K562 (cell line): Measurements from ENCODE around the gene THADA. TPM values are rescaled to one million over a fixed set of nuclear protein-coding genes. Genes with fewer than 3 reads are reported as not detected.
A peak's percentile ranks its signal among the peaks of the same experiment; 100 is the strongest.

Source experiments
- ATAC-seq: fragments of 200-7000 bp; cut with Tn5 transposase; 3 replicates; pipeline ENCODE4 v1.9.1; 2020; ENCODE audit warnings: moderate library complexity
- BruUV-seq: library from RNA; stranded (reverse); fragments of 400-500 nt; replicated peaks from 2 replicates; lab custom pipeline; 2021; lab: Mats Ljungman, UMichigan
- CTCF ChIA-PET: fragments of 300-600 bp; formaldehyde crosslinking; extraction: SDS; loops from one replicate; lab custom pipeline; 2021; ENCODE audit warnings: low intra/inter-chr PET ratio; lab: Yijun Ruan, JAX
- POLR2A ChIA-PET: fragments of 300-600, 350-650 bp; sonication (Branson Sonifier 250); formaldehyde crosslinking; extraction: SDS; loops from one replicate; lab custom pipeline; 2021; ENCODE audit warnings: antibody characterized with exemption, inconsistent platforms; lab: Yijun Ruan, JAX
- DNase-seq, 4 experiments: peaks; one replicate each; pipeline versions ENCODE4 v3.0.0 to v3.0.0-alpha.2; 2011 to 2018; ENCODE audit warnings: low spot score in 3 of 4, mixed read lengths in 3 of 4; ENCODE audit errors: extremely low read depth in 1 of 4
- FAIRE-seq: peaks from 2 replicates; lab custom pipeline; 2011; peaks lifted over from hg19 to GRCh38; lab: Jason Lieb, UNC
- H2AFZ ChIP-seq: 2 replicates; pipeline ENCODE4 v1.6.0; 2011; ENCODE audit warnings: low read depth, low read length, control low read depth, inconsistent platforms
- H3K27ac ChIP-seq: fragments of 200-600 bp; 3 replicates; pipeline ENCODE4 v1.8.0; 2011; ENCODE audit warnings: low read depth, mild to moderate bottlenecking, control low read depth, inconsistent platforms, low read length, moderate library complexity, mixed read lengths; ENCODE audit errors: extremely low read depth
- H3K27me3 ChIP-seq, 2 experiments: fragments of 300-600 bp in 1 of 2; 2 replicates in 1 of 2; 3 replicates in 1 of 2; pipeline versions ENCODE4 v1.6.0 to v1.8.0; 2011; ENCODE audit warnings: inconsistent platforms in 2 of 2, low read length in 2 of 2, mild to moderate bottlenecking in 1 of 2, mixed read lengths in 1 of 2, moderate library complexity in 1 of 2; ENCODE audit not compliant: control insufficient read depth in 2 of 2, insufficient read depth in 2 of 2
- H3K36me3 ChIP-seq: fragments of 300-600 bp; 3 replicates; pipeline ENCODE4 v1.8.0; 2011; ENCODE audit warnings: mild to moderate bottlenecking, low read length, inconsistent platforms; ENCODE audit not compliant: control insufficient read depth, insufficient read depth
- H3K4me1 ChIP-seq, 2 experiments: fragments of 200-600 bp in 1 of 2; replicated peaks in 1 of 2; 2 replicates in 1 of 2; 3 replicates in 1 of 2; pipeline versions ENCODE4 v1.5.1 to v1.8.0; 2011; ENCODE audit warnings: inconsistent platforms in 2 of 2, low read length in 2 of 2, mild to moderate bottlenecking in 1 of 2, mixed read lengths in 1 of 2, moderate library complexity in 1 of 2; ENCODE audit not compliant: control insufficient read depth in 2 of 2, insufficient read depth in 2 of 2
- H3K4me2 ChIP-seq: 2 replicates; pipeline ENCODE4 v1.6.1; 2011; ENCODE audit warnings: low read length, control low read depth, inconsistent platforms, mixed read lengths; ENCODE audit not compliant: insufficient read depth
- H3K4me3 ChIP-seq: fragments of 200-600 bp; sonication (generic), shearing (Covaris generic); 2 replicates; pipeline ENCODE4 v1.5.1; 2016; ENCODE audit warnings: control low read depth, inconsistent platforms
- H3K79me2 ChIP-seq: fragments of 200-600 bp; 3 replicates; pipeline ENCODE4 v1.8.0; 2011; ENCODE audit warnings: low read length, inconsistent platforms; ENCODE audit not compliant: control insufficient read depth, insufficient read depth
- H3K9ac ChIP-seq, 2 experiments: 2 replicates each; pipeline versions ENCODE4 v1.6.0 to v1.6.1; 2011; ENCODE audit warnings: low read depth in 2 of 2, low read length in 2 of 2, control low read depth in 1 of 2, inconsistent platforms in 1 of 2, mild to moderate bottlenecking in 1 of 2, mixed read lengths in 1 of 2; ENCODE audit not compliant: insufficient read depth in 1 of 2
- H3K9me1 ChIP-seq: one replicate; pipeline ENCODE4 v1.6.0; 2011; ENCODE audit warnings: inconsistent platforms, mild to moderate bottlenecking, low read length, moderate library complexity; ENCODE audit not compliant: control insufficient read depth, insufficient read depth
- H3K9me3 ChIP-seq: replicated peaks from 2 replicates; pipeline ENCODE4 v1.5.1; 2011; ENCODE audit warnings: low read depth, low read length, inconsistent platforms; ENCODE audit not compliant: control insufficient read depth, insufficient read depth
- H4K20me1 ChIP-seq: replicated peaks from 2 replicates; pipeline ENCODE4 v1.6.1; 2011; ENCODE audit warnings: low read length, inconsistent platforms, mixed read lengths; ENCODE audit not compliant: control insufficient read depth, insufficient read depth
- BMI1 ChIP-seq: fragments of 150-350 bp; IDR thresholded peaks from 2 replicates; pipeline ENCODE4 v1.6.1; 2014; ENCODE audit warnings: low read length
- BRD9 ChIP-seq: fragments of 450-650 bp; IDR thresholded peaks from 2 replicates; pipeline ENCODE4 v1.6.1; 2018; ENCODE audit warnings: low read depth; ENCODE audit not compliant: partially characterized antibody
- E4F1 ChIP-seq: fragments of 250-450 bp; sonication (Bioruptor Pico); IDR thresholded peaks from 2 replicates; pipeline ENCODE4 v1.5.0; 2021; ENCODE audit warnings: mild to moderate bottlenecking, borderline replicate concordance
- ELF1 ChIP-seq: fragments of 200-800 bp; sonication (Bioruptor generic); IDR thresholded peaks from 2 replicates; pipeline ENCODE4 v1.6.1; 2016; ENCODE audit warnings: missing genetic modification characterization, missing compliant biosample characterization
- EP300 ChIP-seq: IDR thresholded peaks from 2 replicates; pipeline ENCODE4 v1.6.1; 2012; ENCODE audit warnings: low read length, improper control_type of control experiment
- GABPB1 ChIP-seq: sonication (generic); formaldehyde crosslinking; IDR thresholded peaks from 2 replicates; pipeline ENCODE4 v1.8.0; 2022; ENCODE audit warnings: mild to moderate bottlenecking, missing genetic modification reagents
- HNRNPLL ChIP-seq: fragments of 200-400 bp; formaldehyde crosslinking; IDR thresholded peaks from 2 replicates; pipeline ENCODE4 v1.6.1; 2017; ENCODE audit warnings: low read length, low read depth, mild to moderate bottlenecking; ENCODE audit not compliant: poor library complexity, severe bottlenecking
- NCOA2 ChIP-seq, 2 experiments: fragments of 450-650 bp; IDR thresholded peaks; 2 replicates each; pipeline ENCODE4 v1.6.1; 2018; ENCODE audit warnings: mild to moderate bottlenecking in 2 of 2, moderate library complexity in 1 of 2; ENCODE audit not compliant: partially characterized antibody in 2 of 2
- SMARCA4 ChIP-seq: fragments of 450-650 bp; IDR thresholded peaks from 2 replicates; pipeline ENCODE4 v1.6.1; 2016
- SP2 ChIP-seq: IDR thresholded peaks from 2 replicates; pipeline ENCODE4 v1.6.1; 2011; ENCODE audit warnings: mild to moderate bottlenecking, low read depth, low read length, moderate library complexity; ENCODE audit not compliant: poor library complexity, severe bottlenecking; ENCODE audit errors: extremely low read depth
- TEAD2 ChIP-seq: fragments of 450-650 bp; IDR thresholded peaks from 2 replicates; pipeline ENCODE4 v1.6.1; 2016; ENCODE audit warnings: missing genetic modification characterization, control low read depth, missing compliant biosample characterization
- ZNF124 ChIP-seq: sonication (generic); formaldehyde crosslinking; IDR thresholded peaks from 2 replicates; pipeline ENCODE4 v1.8.1; 2022; ENCODE audit warnings: missing genetic modification reagents
- ZNF212 ChIP-seq: fragments of 450-650 bp; formaldehyde crosslinking; IDR thresholded peaks from 2 replicates; pipeline ENCODE4 v1.4.0; 2020; ENCODE audit warnings: mild to moderate bottlenecking
- ZNF3 ChIP-seq: fragments of 250-450 bp; sonication (Bioruptor Pico); IDR thresholded peaks from 2 replicates; pipeline ENCODE4 v1.5.0; 2021; ENCODE audit warnings: mild to moderate bottlenecking, moderate library complexity
- ZSCAN32 ChIP-seq: fragments of 450-650 bp; formaldehyde crosslinking; IDR thresholded peaks from 2 replicates; pipeline ENCODE4 v1.4.0; 2020; ENCODE audit warnings: mild to moderate bottlenecking, moderate library complexity
- in situ Hi-C: fragments of 300-500 bp; cut with MboI; formaldehyde crosslinking; loops from 4 replicates; pipeline ENCODE4 v1.15.0; 2018; ENCODE audit warnings: inconsistent platforms, mixed read lengths
- intact Hi-C: fragments of 100-400 bp; cut with micrococcal nuclease; formaldehyde crosslinking; loops from 2 replicates; pipeline ENCODE4 v1.14.2; 2022
- polyA plus RNA-seq, 8 experiments: library from polyadenylated mRNA; depleted of rRNA in 4 of 8; stranded (reverse) in 5 of 8; unstranded in 3 of 8; fragments of >200 nt; fragmentation: Nextera tagmentation in 2 of 8; fragmentation: Illumina TruSeq in 1 of 8; extraction: Ambion mirVana in 2 of 8; extraction: Trizol in 1 of 8; gene quantifications; 2 replicates each; pipeline versions ENCODE4 v1.2.1 to v1.2.3, GENCODE V29; 2011 to 2014; ENCODE audit warnings: inconsistent platforms in 1 of 8, missing spikeins in 1 of 8
- total RNA-seq, 7 experiments: library from RNA; depleted of rRNA in 6 of 7; stranded (reverse); fragments of >200 nt in 6 of 7; fragmentation: Illumina TruSeq in 2 of 7; extraction: Trizol in 2 of 7; gene quantifications; 2 replicates each; pipeline versions ENCODE4 v1.2.1 to v1.2.3, GENCODE V29; 2011 to 2021; ENCODE audit warnings: low replicate concordance in 1 of 7
- TF ChIP-seq, protein P1 (sequence below): fragments of 450-650 bp; IDR thresholded peaks from 2 replicates; pipeline ENCODE4 v1.6.1; 2016; ENCODE audit warnings: missing biosample characterization, missing genetic modification characterization
- TF ChIP-seq, protein P2 (sequence below), 3 experiments: fragments of 200-800 bp in 1 of 3; sonication (Bioruptor generic) in 1 of 3; sonication (generic) in 1 of 3; formaldehyde crosslinking in 1 of 3; IDR thresholded peaks; 2 replicates each; pipeline versions ENCODE4 v1.6.1 to v1.8.0; 2016 to 2022; ENCODE audit warnings: mild to moderate bottlenecking in 2 of 3, missing compliant biosample characterization in 2 of 3, missing genetic modification characterization in 2 of 3, missing genetic modification reagents in 1 of 3
- TF ChIP-seq, protein P3 (sequence below): fragments of 450-650 bp; formaldehyde crosslinking; IDR thresholded peaks from 2 replicates; pipeline ENCODE4 v1.4.0; 2020; ENCODE audit warnings: mild to moderate bottlenecking, mixed read lengths

Gene THADA
- total and polyA plus RNA-seq, 9 of the 15 experiments (the other 6 are each of a cell fraction or from before 2014, with no cell fraction given) = 17.8 to 34.7 (median 31.9) TPM

- in situ Hi-C loops = no loop called here
- TF ChIP-seq SMARCA4 = no peak
- TF ChIP-seq BRD9 = no peak
- no peak for TF ChIP-seq E4F1
- no peak for TF ChIP-seq ELF1 (tag)
- no peak for TF ChIP-seq SP2
- no peak for TF ChIP-seq ZSCAN32 (CRISPR knock-in tag)
- no peak for TF ChIP-seq ZNF212 (CRISPR knock-in tag)
- TF ChIP-seq, protein P1, sequence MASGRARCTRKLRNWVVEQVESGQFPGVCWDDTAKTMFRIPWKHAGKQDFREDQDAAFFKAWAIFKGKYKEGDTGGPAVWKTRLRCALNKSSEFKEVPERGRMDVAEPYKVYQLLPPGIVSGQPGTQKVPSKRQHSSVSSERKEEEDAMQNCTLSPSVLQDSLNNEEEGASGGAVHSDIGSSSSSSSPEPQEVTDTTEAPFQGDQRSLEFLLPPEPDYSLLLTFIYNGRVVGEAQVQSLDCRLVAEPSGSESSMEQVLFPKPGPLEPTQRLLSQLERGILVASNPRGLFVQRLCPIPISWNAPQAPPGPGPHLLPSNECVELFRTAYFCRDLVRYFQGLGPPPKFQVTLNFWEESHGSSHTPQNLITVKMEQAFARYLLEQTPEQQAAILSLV = no peak
- TF ChIP-seq, protein P2, sequence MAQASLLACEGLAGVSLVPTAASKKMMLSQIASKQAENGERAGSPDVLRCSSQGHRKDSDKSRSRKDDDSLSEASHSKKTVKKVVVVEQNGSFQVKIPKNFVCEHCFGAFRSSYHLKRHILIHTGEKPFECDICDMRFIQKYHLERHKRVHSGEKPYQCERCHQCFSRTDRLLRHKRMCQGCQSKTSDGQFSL (CRISPR knock-in tag; IDR thresholded peaks at IDR 0.05) = no peak
- TF ChIP-seq, protein P2 (tag; IDR thresholded peaks at IDR 0.05) = no peak
- no peak for TF ChIP-seq BMI1
- TF ChIP-seq NCOA2 (IDR thresholded peaks at IDR 0.05; ENCODE audit: partially characterized antibody in 2 of 2) = no peak
- TF ChIP-seq, protein P3, sequence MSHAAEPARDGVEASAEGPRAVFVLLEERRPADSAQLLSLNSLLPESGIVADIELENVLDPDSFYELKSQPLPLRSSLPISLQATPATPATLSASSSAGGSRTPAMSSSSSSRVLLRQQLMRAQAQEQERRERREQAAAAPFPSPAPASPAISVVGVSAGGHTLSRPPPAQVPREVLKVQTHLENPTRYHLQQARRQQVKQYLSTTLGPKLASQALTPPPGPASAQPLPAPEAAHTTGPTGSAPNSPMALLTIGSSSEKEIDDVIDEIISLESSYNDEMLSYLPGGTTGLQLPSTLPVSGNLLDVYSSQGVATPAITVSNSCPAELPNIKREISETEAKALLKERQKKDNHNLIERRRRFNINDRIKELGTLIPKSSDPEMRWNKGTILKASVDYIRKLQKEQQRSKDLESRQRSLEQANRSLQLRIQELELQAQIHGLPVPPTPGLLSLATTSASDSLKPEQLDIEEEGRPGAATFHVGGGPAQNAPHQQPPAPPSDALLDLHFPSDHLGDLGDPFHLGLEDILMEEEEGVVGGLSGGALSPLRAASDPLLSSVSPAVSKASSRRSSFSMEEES (CRISPR knock-in tag) = no peak
- TF ChIP-seq HNRNPLL = no peak
- no peak for TF ChIP-seq ZNF3
- TF ChIP-seq EP300 = no peak
- TF ChIP-seq ZNF124 (CRISPR knock-in tag) = no peak
- TF ChIP-seq GABPB1 (CRISPR knock-in tag) = no peak
- TF ChIP-seq TEAD2 (tag) = no peak
- TF ChIP-seq, all 486 proteins: peak for 0
- H3K9me3 ChIP-seq = no peaks in the 10 kb centered on the region
- H3K4me1 ChIP-seq = peaks cover 0 to 4% of the 10 kb centered on the region in 2 experiments; a peak in 1 of 5 replicates
- no peaks in the 10 kb centered on the region for H3K79me2 ChIP-seq
- intact Hi-C loops = no loop called here
- no peaks in the 10 kb centered on the region for H3K36me3 ChIP-seq
- no peaks in the 10 kb centered on the region for H4K20me1 ChIP-seq
- no peak overlapping the region for H3K4me3 ChIP-seq
- FAIRE-seq (peak; percentile 40), DNase-seq (no peak), ATAC-seq (no peak)
- ChIA-PET POLR2A (interaction anchor here (0.5 to 0.7 kb wide), 3 partner anchors 14 to 282 kb away, joined by 3 read pairs; no protein-coding TSS in a partner anchor), CTCF (no interaction called here)
- no peaks in the 10 kb centered on the region for H3K27me3 ChIP-seq
- no peak overlapping the region for H3K9ac ChIP-seq
- no peak overlapping the region for H3K27ac ChIP-seq
- no peak overlapping the region for H2AFZ ChIP-seq
- BruUV-seq = no TSS peak
- no peaks in the 10 kb centered on the region for H3K9me1 ChIP-seq
- H3K4me2 ChIP-seq = no peak overlapping the region
Observed at GRCh38 chr2:43302961-43303494, 292.8 kb downstream of the THADA start.
